Heart left ventricle (tissue), 16 donors: ENCODE measurements around the gene DSCAML1. TPM values are rescaled to one million over a fixed set of nuclear protein-coding genes. Genes with fewer than 3 reads are reported as not detected.

Experiments used
- ATAC-seq, 4 donors: fragments of 200-7000 bp; cut with Tn5 transposase; one replicate each; pipeline ENCODE4 v1.9.1; 2020 to 2022; ENCODE audit warnings: moderate library complexity in 4 of 4, mild to moderate bottlenecking in 3 of 4, moderate number of reproducible peaks in 1 of 4
- DNase-seq, 5 donors: peaks; one replicate each; pipeline ENCODE4 v3.0.0-alpha.2; 2020
- H3K27ac ChIP-seq, 12 donors: fragments of 200-600 bp; sonication (generic) in 4 of 12; one replicate each; pipeline versions ENCODE4 v1.5.0 to v1.8.0; 2016 to 2022; ENCODE audit warnings: mild to moderate bottlenecking in 2 of 12
- H3K27me3 ChIP-seq, 9 donors: fragments of 200-600 bp; sonication (generic) in 2 of 9; one replicate each; pipeline versions ENCODE4 v1.5.1 to v1.8.0; 2016 to 2022; ENCODE audit warnings: mild to moderate bottlenecking in 3 of 9
- H3K36me3 ChIP-seq, 9 donors: fragments of 200-600 bp; sonication (generic) in 2 of 9; one replicate each; pipeline versions ENCODE4 v1.5.0 to v1.8.0; 2018 to 2022; ENCODE audit warnings: mild to moderate bottlenecking in 2 of 9
- H3K4me1 ChIP-seq, 12 donors: fragments of 200-600 bp; sonication (generic) in 4 of 12; one replicate each; pipeline versions ENCODE4 v1.5.0 to v1.8.0; 2016 to 2022; ENCODE audit warnings: mild to moderate bottlenecking in 3 of 12
- H3K4me3 ChIP-seq, 12 donors: fragments of 200-600 bp; sonication (generic) in 4 of 12; one replicate each; pipeline versions ENCODE4 v1.5.0 to v1.8.0; 2017 to 2022; ENCODE audit warnings: mild to moderate bottlenecking in 9 of 12, moderate library complexity in 4 of 12
- H3K9me3 ChIP-seq, 12 donors: fragments of 200-600 bp; sonication (generic) in 4 of 12; one replicate each; pipeline versions ENCODE4 v1.5.0 to v1.8.0; 2016 to 2022; ENCODE audit warnings: mild to moderate bottlenecking in 1 of 12
- POLR2A ChIP-seq, 2 donors: fragments of 450-650 bp; IDR thresholded peaks; one replicate each; pipeline ENCODE4 v1.6.1; 2017; ENCODE audit warnings: antibody characterized with exemption in 2 of 2, mild to moderate bottlenecking in 2 of 2, moderate library complexity in 2 of 2
- WGBS, 4 donors: extraction: QIAGEN DNeasy Blood & Tissue Kit in 2 of 4; methylation state at CpG; one replicate each; pipeline versions ENCODE4 v1.1.5 to v1.1.7; 2013 to 2018; 5-methylcytosine and 5-hydroxymethylcytosine counted together
- intact Hi-C, 10 donors: fragments of 100-400 bp; cut with DNase I; formaldehyde crosslinking; loops; one replicate each; pipeline versions ENCODE4 v1.11.1 to v1.14.2; 2022
- polyA plus RNA-seq, 2 donors: library from polyadenylated mRNA; stranded (reverse); fragments of 200-250 nt; gene quantifications; one replicate each; pipeline ENCODE4 v1.2.3, GENCODE V29; 2013
- total RNA-seq, 9 donors: library from RNA; depleted of rRNA in 2 of 9; stranded (reverse); fragments of >200 nt in 2 of 9; fragmentation: NEBNext Ultra II Directional in 3 of 9; extraction: Animal tissue kit (Norgen Biotek cat#: 25700) in 3 of 9; gene quantifications; one replicate each; pipeline versions ENCODE4 v1.1.0 to v1.2.4, GENCODE V29; 2016 to 2023
- TF ChIP-seq, protein P1 (sequence below), 12 donors: fragments of 200-600 bp; sonication (generic) in 4 of 12; IDR thresholded peaks; one replicate each; pipeline versions ENCODE4 v1.5.0 to v1.8.0; 2018 to 2022; ENCODE audit warnings: antibody characterized with exemption in 12 of 12, mild to moderate bottlenecking in 5 of 12
- donor health status: ischemic (EF 13 %, LVEDD 7.1; RV severe dilation, severe dysfunction).
- donor health status: healthy with polysubstance abuse.
- donor health status: DM: no; HTN: yes; CAD: no.
- donor health status: DM: no; HTN: no; CAD: no.
- donor health status: ischemic (EF 25% LVEDD 6.9; RV normal size, moderate dysfunction).
- donor health status: ischemic (EF 25% LVEDD 5.7; RV mildly dilated, moderate dysfunction).
- donor health status: healthy.
- donor health status: DM: yes; HTN: yes; CAD: no.
- donor health status: ischemic (EF 35%, LVEDD 5.7; RV mildly dilated, moderate dysfunction).
- donor health status: nonischemic (EF 11% LVEDD 7.7; RV severe dilation, severe dysfunction).
- donor health status: DM: yes; HTN: yes; CAD: no.
- donor health status: PGD.
- donor health status: ischemic (EF 29% LVEDD 5.4; RV normal size, mild dysfunction).
- donor health status: nonischemic (EF 23%, LVEDD 6.1; RV moderate dilation, normal function).

Gene DSCAML1
- total and polyA plus RNA-seq, 11 donors, result 0.05 to 1.7 (median 0.76) TPM

DNA sequence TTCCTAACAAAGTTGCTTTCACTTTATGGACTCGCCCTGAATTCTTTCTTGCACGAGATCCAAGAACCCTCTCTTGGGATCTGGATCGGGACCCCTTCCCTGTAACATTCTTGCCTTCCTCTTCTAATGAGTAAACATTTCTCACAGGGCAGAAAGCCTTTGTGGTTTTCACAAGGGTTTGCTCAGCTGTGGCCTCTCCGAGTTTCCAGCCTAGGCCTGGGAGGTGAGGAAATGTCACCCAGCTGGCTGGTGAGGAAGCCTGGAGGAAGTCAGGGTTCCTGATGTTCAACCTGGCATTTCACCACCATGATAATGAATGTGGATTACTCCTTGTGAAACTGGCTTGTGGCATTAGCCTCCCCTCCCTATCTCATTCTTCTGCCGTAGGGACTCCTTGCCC lies 224.9 kb downstream of the DSCAML1 start:
- intact Hi-C loops, result no loop called here
- TF ChIP-seq, protein P1, sequence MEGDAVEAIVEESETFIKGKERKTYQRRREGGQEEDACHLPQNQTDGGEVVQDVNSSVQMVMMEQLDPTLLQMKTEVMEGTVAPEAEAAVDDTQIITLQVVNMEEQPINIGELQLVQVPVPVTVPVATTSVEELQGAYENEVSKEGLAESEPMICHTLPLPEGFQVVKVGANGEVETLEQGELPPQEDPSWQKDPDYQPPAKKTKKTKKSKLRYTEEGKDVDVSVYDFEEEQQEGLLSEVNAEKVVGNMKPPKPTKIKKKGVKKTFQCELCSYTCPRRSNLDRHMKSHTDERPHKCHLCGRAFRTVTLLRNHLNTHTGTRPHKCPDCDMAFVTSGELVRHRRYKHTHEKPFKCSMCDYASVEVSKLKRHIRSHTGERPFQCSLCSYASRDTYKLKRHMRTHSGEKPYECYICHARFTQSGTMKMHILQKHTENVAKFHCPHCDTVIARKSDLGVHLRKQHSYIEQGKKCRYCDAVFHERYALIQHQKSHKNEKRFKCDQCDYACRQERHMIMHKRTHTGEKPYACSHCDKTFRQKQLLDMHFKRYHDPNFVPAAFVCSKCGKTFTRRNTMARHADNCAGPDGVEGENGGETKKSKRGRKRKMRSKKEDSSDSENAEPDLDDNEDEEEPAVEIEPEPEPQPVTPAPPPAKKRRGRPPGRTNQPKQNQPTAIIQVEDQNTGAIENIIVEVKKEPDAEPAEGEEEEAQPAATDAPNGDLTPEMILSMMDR (IDR thresholded peaks at IDR 0.05), result no peak
- TF ChIP-seq POLR2A (IDR thresholded peaks at IDR 0.05), result no peak
- Histone ChIP-seq H3K4me1 (no peaks in the 10 kb centered on the region), H3K9me3 (no peaks in the 10 kb centered on the region), H3K27me3 (no peaks in the 10 kb centered on the region), H3K27ac (no peak overlapping the region), H3K4me3 (no peak overlapping the region), H3K36me3 (no peaks in the 10 kb centered on the region)
- ATAC-seq (no peak), DNase-seq (no peak)
- whole genome bisulfite sequencing, 4 donors, result 58 to 68% (median 62%) methylated on average over 5 of the region's 5 CpGs

DNA sequence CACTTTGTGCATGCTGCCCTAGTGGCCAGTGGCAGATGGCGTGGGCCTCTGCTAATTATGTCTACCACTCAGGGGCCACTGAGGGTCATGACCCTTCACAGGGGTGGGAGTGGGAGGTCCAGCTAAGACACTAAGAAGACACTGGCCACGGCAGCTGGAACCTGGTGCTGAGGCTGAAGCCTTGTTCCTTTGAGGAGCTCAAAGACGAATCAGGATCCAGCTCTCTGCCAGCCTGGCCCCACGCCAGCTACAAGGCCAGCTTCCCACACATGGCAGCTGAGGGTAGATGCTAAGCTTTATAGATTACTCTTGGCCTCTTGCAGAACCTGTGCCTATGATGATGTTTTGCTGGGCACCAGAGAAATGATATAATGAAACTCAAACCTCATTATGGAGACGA lies 226.3 kb downstream of the DSCAML1 start:
- no peak for ATAC-seq
- H3K4me3 ChIP-seq, result no peak overlapping the region
- H3K27ac ChIP-seq, result no peak overlapping the region
- H3K9me3 ChIP-seq, result no peaks in the 10 kb centered on the region
- intact Hi-C loops, result no loop called here
- no peaks in the 10 kb centered on the region for H3K36me3 ChIP-seq
- H3K27me3 ChIP-seq, result no peaks in the 10 kb centered on the region
- TF ChIP-seq, protein P1 (IDR thresholded peaks at IDR 0.05), result no peak
- TF ChIP-seq POLR2A (IDR thresholded peaks at IDR 0.05), result no peak
- H3K4me1 ChIP-seq, result no peaks in the 10 kb centered on the region
- WGBS, 4 donors, result 68 to 100% (median 74%) methylated on average over 4 to 5 of the region's 5 CpGs
- no peak for DNase-seq

DNA sequence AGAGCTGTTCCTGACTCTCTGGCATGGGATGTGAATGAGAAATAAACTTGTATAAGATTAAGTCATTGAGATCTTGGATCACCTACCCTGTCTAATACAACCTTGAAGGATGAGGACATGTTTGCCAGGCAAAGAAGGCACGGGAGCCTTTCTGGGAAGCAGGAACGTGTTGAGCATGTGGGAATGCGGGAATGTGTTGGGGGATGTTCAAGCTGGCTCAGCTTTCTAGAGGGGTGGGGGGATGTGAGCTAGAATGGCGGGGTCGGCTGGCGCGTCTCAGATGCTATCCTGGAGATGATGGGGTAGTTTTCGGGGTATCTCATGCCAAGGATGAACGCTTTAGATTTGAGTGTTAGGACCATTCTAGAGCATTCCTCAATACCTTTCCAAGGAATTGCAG lies 227.1 kb downstream of the DSCAML1 start:
- TF ChIP-seq, protein P1 (IDR thresholded peaks at IDR 0.05), result no peak
- no peak for TF ChIP-seq POLR2A (IDR thresholded peaks at IDR 0.05)

DNA sequence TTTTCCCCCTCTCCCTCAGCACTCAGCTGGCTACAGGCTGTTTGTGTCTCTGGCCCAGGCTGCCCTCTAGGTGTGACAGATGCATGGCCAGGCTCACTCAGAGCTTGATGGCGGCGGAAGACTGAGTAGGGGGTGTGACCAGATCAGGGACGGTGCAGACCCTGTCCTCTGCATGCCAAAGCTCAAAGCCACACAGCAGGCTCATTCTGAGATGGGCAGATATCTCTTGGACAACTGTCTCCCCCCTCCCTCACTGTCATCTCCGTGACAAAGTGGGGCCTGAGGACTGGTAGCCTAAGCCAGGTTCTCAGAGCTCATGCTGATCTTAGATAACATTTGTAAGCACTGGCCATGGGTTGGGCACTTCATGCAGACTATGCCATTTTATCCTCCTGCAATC lies 231.3 kb downstream of the DSCAML1 start:
- intact Hi-C loops, result no loop called here
- Histone ChIP-seq H3K4me1 (no peaks in the 10 kb centered on the region), H3K4me3 (no peak overlapping the region), H3K27me3 (no peaks in the 10 kb centered on the region), H3K36me3 (no peaks in the 10 kb centered on the region), H3K9me3 (no peaks in the 10 kb centered on the region), H3K27ac (no peak overlapping the region)
- DNase-seq (no peak), ATAC-seq (no peak)
- WGBS, 4 donors, result 54 to 75% (median 74%) methylated on average over 2 to 4 of the region's 4 CpGs
- no peak for TF ChIP-seq POLR2A (IDR thresholded peaks at IDR 0.05)
- TF ChIP-seq, protein P1 (IDR thresholded peaks at IDR 0.05), result no peak

More for the DNA sequence above, 227.1 kb downstream of the DSCAML1 start:
- intact Hi-C loops, result no loop called here
- no peak overlapping the region for H3K4me3 ChIP-seq
- H3K27ac ChIP-seq, result no peak overlapping the region
- ATAC-seq, result no peak
- H3K4me1 ChIP-seq, result no peaks in the 10 kb centered on the region
- H3K36me3 ChIP-seq, result no peaks in the 10 kb centered on the region
- no peaks in the 10 kb centered on the region for H3K9me3 ChIP-seq
- H3K27me3 ChIP-seq, result no peaks in the 10 kb centered on the region
- 90 to 96% (median 92%) methylated on average over 9 of the region's 9 CpGs for WGBS, 4 donors
- DNase-seq, result no peak
